Activated CD4-positive, alpha-beta memory T cell treated with anti-CD3 and anti-CD28 coated beads, Interleukin-2, amount 10 ng/mL, durations not matched to agents 7 days and 5 days (primary cell): ENCODE results near the gene CCDC40. TPM values are rescaled to one million over a fixed set of nuclear protein-coding genes. Genes with fewer than 3 reads are reported as not detected.

Experiments
- CTCF ChIA-PET: fragments of 350-600 bp; sonication (Branson Sonifier 250); formaldehyde crosslinking; loops from one replicate; lab custom pipeline; 2021; ENCODE audit warnings: antibody characterized with exemption, inconsistent platforms; lab: Charles Lee
- POLR2A ChIA-PET: fragments of 350-600 bp; sonication (Branson Sonifier 250); formaldehyde crosslinking; loops from one replicate; lab custom pipeline; 2021; ENCODE audit warnings: antibody characterized with exemption; lab: Charles Lee
- DNase-seq: peaks from one replicate; pipeline ENCODE4 v3.0.0-alpha.2; 2020
- H3K27ac Mint-ChIP-seq: one replicate; pipeline ENCODE4 v1.8.0; 2021; ENCODE audit warnings: mild to moderate bottlenecking, mixed read lengths
- H3K27me3 Mint-ChIP-seq: one replicate; pipeline ENCODE4 v1.8.0; 2021; ENCODE audit warnings: mixed read lengths
- H3K36me3 Mint-ChIP-seq: one replicate; pipeline ENCODE4 v1.8.0; 2021; ENCODE audit warnings: low read depth, mixed read lengths
- H3K4me1 Mint-ChIP-seq: one replicate; pipeline ENCODE4 v1.8.0; 2021; ENCODE audit warnings: mixed read lengths
- H3K4me3 Mint-ChIP-seq: one replicate; pipeline ENCODE4 v1.8.0; 2021; ENCODE audit warnings: mild to moderate bottlenecking, mixed read lengths
- H3K9me3 Mint-ChIP-seq: one replicate; pipeline ENCODE4 v1.8.0; 2021; ENCODE audit warnings: mixed read lengths
- total RNA-seq, 2 experiments: library from RNA; stranded (reverse); gene quantifications; one replicate each; pipeline ENCODE4 v1.2.3, GENCODE V29; 2021

CCDC40 gene
- total RNA-seq, 2 experiments from 2014 or later, result not detected

GRCh38 chr17:80070375-80071115 lies 34.1 kb downstream of the CCDC40 start:
- no peaks in the 10 kb centered on the region for H3K9me3 Mint-ChIP-seq
- H3K4me3 Mint-ChIP-seq, result no peak overlapping the region
- H3K4me1 Mint-ChIP-seq, result peaks cover 8% of the 10 kb centered on the region
- CTCF ChIA-PET, result no interaction called here
- H3K27ac Mint-ChIP-seq, result no peak overlapping the region
- POLR2A ChIA-PET, result no interaction called here
- DNase-seq, result no peak
- H3K27me3 Mint-ChIP-seq, result no peaks in the 10 kb centered on the region
- no peaks in the 10 kb centered on the region for H3K36me3 Mint-ChIP-seq

DNA sequence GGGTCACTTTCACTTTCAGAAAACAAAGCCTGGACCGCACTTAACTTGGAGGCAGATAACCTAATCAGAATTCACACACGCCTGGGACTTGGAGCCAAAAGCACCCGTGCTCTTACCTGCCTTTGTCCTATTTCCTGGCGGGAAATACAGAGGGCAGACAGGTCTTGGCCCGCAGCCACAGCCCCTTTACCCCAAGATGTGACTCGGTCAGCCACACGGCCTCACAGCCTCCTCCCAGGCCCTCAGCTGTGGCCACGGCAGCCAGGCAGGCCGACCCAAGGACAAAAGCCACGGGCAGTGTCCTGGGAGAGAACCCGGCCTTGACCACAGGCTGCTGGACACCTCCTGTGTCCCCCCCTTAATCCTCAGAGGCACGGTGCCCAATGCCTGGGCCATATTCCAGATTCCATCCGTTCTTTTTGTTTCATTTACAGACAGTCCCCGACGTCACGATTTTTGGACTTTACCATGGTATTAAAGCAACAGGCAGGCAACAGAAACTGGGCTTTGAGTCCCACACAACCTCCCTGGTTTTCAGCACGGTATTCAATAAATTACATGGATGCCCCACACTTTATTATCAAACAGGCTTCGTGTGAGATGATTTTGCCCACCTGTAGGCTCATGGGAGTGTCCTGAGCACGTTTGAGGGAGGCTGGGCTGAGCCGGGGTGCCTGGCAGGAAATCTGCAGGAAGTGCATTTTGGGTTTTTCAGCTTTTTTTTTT lies 34.8 kb downstream of the CCDC40 start:
- ChIA-PET POLR2A (no interaction called here), CTCF (interaction anchor here (1.0 kb wide), 1 partner anchor 30 kb away, joined by 5 read pairs; the partner anchor contains the start of gene GAA)
- peaks cover 8% of the 10 kb centered on the region for H3K4me1 Mint-ChIP-seq
- no peaks in the 10 kb centered on the region for H3K36me3 Mint-ChIP-seq
- DNase-seq, result no peak
- no peaks in the 10 kb centered on the region for H3K9me3 Mint-ChIP-seq
- H3K27me3 Mint-ChIP-seq, result peaks cover 4% of the 10 kb centered on the region
- no peak overlapping the region for H3K27ac Mint-ChIP-seq
- H3K4me3 Mint-ChIP-seq, result no peak overlapping the region

DNA sequence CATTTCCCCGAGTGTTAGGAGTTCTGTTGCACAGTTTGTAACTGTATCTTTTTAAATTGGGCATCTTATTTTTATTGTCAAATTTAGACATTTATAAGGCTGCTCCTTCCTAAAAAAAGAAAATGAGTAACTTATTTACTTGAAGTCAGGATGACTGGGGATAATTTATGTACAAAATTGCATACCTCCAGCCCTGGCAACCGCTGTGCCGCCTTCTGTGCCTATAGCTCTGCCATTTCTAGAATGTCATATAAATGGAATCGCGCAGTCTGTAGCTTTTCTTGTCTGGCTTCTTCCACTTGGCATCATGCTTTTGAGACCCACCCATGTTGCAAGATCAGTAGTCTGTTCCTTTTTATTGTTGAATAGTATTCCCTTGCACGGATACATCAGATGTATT lies 36.0 kb downstream of the CCDC40 start:
- POLR2A ChIA-PET, result no interaction called here
- CTCF ChIA-PET, result no interaction called here
- Mint-ChIP-seq H3K4me3 (no peak overlapping the region), H3K9me3 (no peaks in the 10 kb centered on the region), H3K27ac (no peak overlapping the region), H3K27me3 (peaks cover 4% of the 10 kb centered on the region), H3K36me3 (no peaks in the 10 kb centered on the region), H3K4me1 (peaks cover 8% of the 10 kb centered on the region)
- no peak for DNase-seq

- ChIA-PET CTCF (interaction anchor here (1.6 to 4.6 kb wide), 2 partner anchors 21 to 72 kb away, joined by 4 to 22 read pairs; partner anchors contain the start of gene GAA), POLR2A (no interaction called here)
- Mint-ChIP-seq H3K27me3 (peaks cover 13% of the 10 kb centered on the region), H3K27ac (no peak overlapping the region), H3K4me3 (no peak overlapping the region), H3K4me1 (peaks cover 3% of the 10 kb centered on the region), H3K36me3 (no peaks in the 10 kb centered on the region), H3K9me3 (no peaks in the 10 kb centered on the region)
- no peak for DNase-seq
These were observed 43.6 kb downstream of the CCDC40 start for GRCh38 chr17:80080081-80080480.

- CTCF ChIA-PET, result interaction anchor here (1.5 to 4.6 kb wide), 3 partner anchors 19 to 73 kb away, joined by 4 to 22 read pairs (median 7); partner anchors contain the start of gene GAA
- H3K4me1 Mint-ChIP-seq, result peaks cover 3% of the 10 kb centered on the region
- POLR2A ChIA-PET, result interaction anchor here (1.1 kb wide), 1 partner anchor 11 kb away, joined by 3 read pairs; no protein-coding TSS in a partner anchor
- H3K27ac Mint-ChIP-seq, result no peak overlapping the region
- H3K4me3 Mint-ChIP-seq, result no peak overlapping the region
- H3K9me3 Mint-ChIP-seq, result no peaks in the 10 kb centered on the region
- peaks cover 9% of the 10 kb centered on the region for H3K27me3 Mint-ChIP-seq
- DNase-seq, result no peak
- no peaks in the 10 kb centered on the region for H3K36me3 Mint-ChIP-seq
These were observed 45.2 kb downstream of the CCDC40 start for GRCh38 chr17:80081596-80081995.

- peak; percentile 61 for DNase-seq
- Mint-ChIP-seq H3K9me3 (no peaks in the 10 kb centered on the region), H3K4me1 (peaks cover 3% of the 10 kb centered on the region), H3K27ac (no peak overlapping the region), H3K4me3 (no peak overlapping the region), H3K27me3 (peaks cover 9% of the 10 kb centered on the region), H3K36me3 (no peaks in the 10 kb centered on the region)
- ChIA-PET POLR2A (interaction anchor here (0.6 kb wide), 1 partner anchor 480 kb away, joined by 3 read pairs; no protein-coding TSS in a partner anchor), CTCF (interaction anchor here (1.0 to 4.6 kb wide), 6 partner anchors 18 to 74 kb away, joined by 3 to 22 read pairs (median 4); partner anchors contain the start of gene GAA)
These were observed 46.1 kb downstream of the CCDC40 start for GRCh38 chr17:80082403-80083135.

GRCh38 chr17:80083136-80083661 lies 46.8 kb downstream of the CCDC40 start:
- H3K36me3 Mint-ChIP-seq, result no peaks in the 10 kb centered on the region
- no peaks in the 10 kb centered on the region for H3K9me3 Mint-ChIP-seq
- no peak overlapping the region for H3K27ac Mint-ChIP-seq
- CTCF ChIA-PET, result interaction anchor here (0.6 to 4.6 kb wide), 7 partner anchors 18 to 50 kb away, joined by 3 to 22 read pairs (median 4); partner anchors contain the start of gene GAA
- peaks cover 9% of the 10 kb centered on the region for H3K27me3 Mint-ChIP-seq
- DNase-seq, result no peak
- no peak overlapping the region for H3K4me3 Mint-ChIP-seq
- POLR2A ChIA-PET, result no interaction called here
- H3K4me1 Mint-ChIP-seq, result peaks cover 3% of the 10 kb centered on the region

DNA sequence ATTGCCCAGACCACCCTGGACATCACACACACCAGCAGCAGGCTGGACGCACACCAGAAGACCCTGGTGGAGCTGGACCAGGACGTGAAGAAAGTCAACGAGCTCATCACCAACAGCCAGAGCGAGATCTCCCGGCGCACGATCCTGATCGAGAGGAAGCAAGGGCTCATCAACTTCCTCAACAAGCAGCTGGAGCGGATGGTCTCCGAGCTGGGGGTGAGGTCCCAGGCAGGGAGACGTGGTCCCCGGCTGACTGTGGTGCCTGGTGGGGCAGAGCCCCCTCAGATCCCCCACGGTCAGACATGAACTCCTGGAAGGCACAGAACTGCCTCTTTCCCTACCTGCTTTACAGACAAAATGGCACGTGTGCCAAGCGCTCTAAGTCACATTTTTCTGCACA lies 48.3 kb downstream of the CCDC40 start:
- Mint-ChIP-seq H3K4me3 (no peak overlapping the region), H3K9me3 (no peaks in the 10 kb centered on the region), H3K27ac (no peak overlapping the region), H3K4me1 (peaks cover 3% of the 10 kb centered on the region), H3K27me3 (peaks cover 9% of the 10 kb centered on the region), H3K36me3 (no peaks in the 10 kb centered on the region)
- DNase-seq, result no peak
- POLR2A ChIA-PET, result no interaction called here
- CTCF ChIA-PET, result no interaction called here

DNA sequence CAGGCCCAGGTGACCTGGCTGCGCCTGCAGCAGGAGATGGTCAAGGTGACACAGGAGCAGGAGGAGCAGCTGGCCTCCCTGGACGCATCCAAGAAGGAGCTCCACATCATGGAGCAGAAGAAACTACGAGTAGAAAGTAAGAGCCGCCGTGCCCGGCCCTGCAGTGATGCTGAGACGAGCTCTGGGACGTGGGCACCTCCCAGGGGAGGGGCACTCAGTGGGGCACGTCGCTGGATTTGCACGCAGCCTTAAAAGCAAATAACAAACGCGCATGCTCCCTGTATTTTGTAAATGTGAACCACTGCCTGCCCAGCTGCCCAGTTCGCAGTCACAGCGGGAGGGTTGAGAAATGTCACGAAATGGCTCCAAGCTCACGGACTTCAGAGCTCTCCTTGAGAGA lies 49.6 kb downstream of the CCDC40 start:
- Mint-ChIP-seq H3K4me3 (no peak overlapping the region), H3K4me1 (peaks cover 3% of the 10 kb centered on the region), H3K27ac (no peak overlapping the region), H3K27me3 (peaks cover 3% of the 10 kb centered on the region), H3K9me3 (no peaks in the 10 kb centered on the region), H3K36me3 (no peaks in the 10 kb centered on the region)
- CTCF ChIA-PET, result interaction anchor here (4.6 kb wide), 1 partner anchor 15 kb away, joined by 26 read pairs; the partner anchor contains the start of gene GAA
- no peak for DNase-seq
- POLR2A ChIA-PET, result no interaction called here

GRCh38 chr17:80086616-80087015 lies 50.2 kb downstream of the CCDC40 start:
- Mint-ChIP-seq H3K27ac (no peak overlapping the region), H3K9me3 (no peaks in the 10 kb centered on the region), H3K36me3 (no peaks in the 10 kb centered on the region), H3K4me3 (no peak overlapping the region), H3K4me1 (peaks cover 3% of the 10 kb centered on the region), H3K27me3 (peaks cover 3% of the 10 kb centered on the region)
- ChIA-PET POLR2A (no interaction called here), CTCF (interaction anchor here (4.6 kb wide), 1 partner anchor 14 kb away, joined by 26 read pairs; the partner anchor contains the start of gene GAA)
- no peak for DNase-seq

- H3K9me3 Mint-ChIP-seq, result no peaks in the 10 kb centered on the region
- POLR2A ChIA-PET, result interaction anchor here (0.6 kb wide), 1 partner anchor 62 kb away, joined by 3 read pairs; no protein-coding TSS in a partner anchor
These were observed 51.2 kb downstream of the CCDC40 start for GRCh38 chr17:80087346-80088265.

More at GRCh38 chr17:80087346-80088265, 51.2 kb downstream of the CCDC40 start:
- no peak overlapping the region for H3K4me3 Mint-ChIP-seq
- H3K27me3 Mint-ChIP-seq, result peaks cover 7% of the 10 kb centered on the region
- no peak overlapping the region for H3K27ac Mint-ChIP-seq
- DNase-seq, result no peak
- no peaks in the 10 kb centered on the region for H3K36me3 Mint-ChIP-seq
- CTCF ChIA-PET, result interaction anchor here (4.6 kb wide), 1 partner anchor 13 kb away, joined by 26 read pairs; the partner anchor contains the start of gene GAA
- H3K4me1 Mint-ChIP-seq, result peaks cover 3% of the 10 kb centered on the region
